Parathyroid adenoma (tissue), 2 donors: ENCODE results near the gene PFKFB4.

Experiments used
- H2AFZ ChIP-seq: fragments of 300-600 bp; sonication (generic); one replicate; pipeline ENCODE4 v1.7.0; 2017; ENCODE audit warnings: antibody characterized with exemption, mild to moderate bottlenecking
- H3K27ac ChIP-seq: fragments of 300-600 bp; sonication (generic); one replicate; pipeline ENCODE4 v1.7.0; 2017
- H3K27me3 ChIP-seq: fragments of 300-600 bp; sonication (generic); one replicate; pipeline ENCODE4 v1.7.0; 2017; ENCODE audit warnings: low read length; ENCODE audit not compliant: control insufficient read depth, insufficient read depth
- H3K36me3 ChIP-seq: fragments of 300-600 bp; sonication (generic); one replicate; pipeline ENCODE4 v1.7.0; 2017; ENCODE audit warnings: low read length; ENCODE audit not compliant: control insufficient read depth, insufficient read depth
- H3K4me1 ChIP-seq: fragments of 300-600 bp; sonication (generic); one replicate; pipeline ENCODE4 v1.7.0; 2017; ENCODE audit warnings: control low read depth
- H3K4me2 ChIP-seq: fragments of 300-600 bp; sonication (generic); one replicate; pipeline ENCODE4 v1.7.0; 2017; ENCODE audit warnings: low read length
- H3K4me3 ChIP-seq: fragments of 300-600 bp; sonication (generic); one replicate; pipeline ENCODE4 v1.7.0; 2017; ENCODE audit warnings: low read depth, low read length
- H3K79me2 ChIP-seq: fragments of 300-600 bp; sonication (generic); one replicate; pipeline ENCODE4 v1.7.0; 2017; ENCODE audit warnings: control low read depth
- H3K9ac ChIP-seq: fragments of 300-600 bp; sonication (generic); one replicate; pipeline ENCODE4 v1.7.0; 2017; ENCODE audit warnings: mild to moderate bottlenecking
- H3K9me3 ChIP-seq: fragments of 300-600 bp; sonication (generic); one replicate; pipeline ENCODE4 v1.7.0; 2017; ENCODE audit warnings: low read length; ENCODE audit not compliant: control insufficient read depth
- CTCF ChIP-seq: fragments of 300-600 bp; sonication (generic); IDR thresholded peaks from one replicate; pipeline ENCODE4 v1.7.0; 2017; ENCODE audit warnings: antibody characterized with exemption, mild to moderate bottlenecking
- donor health status: primary hyperparathyroidism.

The PFKFB4 gene

GRCh38 chr3:48599077-48599501 lies 42.5 kb upstream of the PFKFB4 start:
- no peak overlapping the region for H3K27ac ChIP-seq
- no peak overlapping the region for H3K4me2 ChIP-seq
- H3K9me3 ChIP-seq: no peaks in the 10 kb centered on the region
- no peaks in the 10 kb centered on the region for H3K36me3 ChIP-seq
- H3K27me3 ChIP-seq: no peaks in the 10 kb centered on the region
- no peak overlapping the region for H2AFZ ChIP-seq
- TF ChIP-seq CTCF: no peak
- no peak overlapping the region for H3K9ac ChIP-seq
- H3K4me3 ChIP-seq: no peak overlapping the region
- H3K79me2 ChIP-seq: no peaks in the 10 kb centered on the region
- peaks cover 7% of the 10 kb centered on the region for H3K4me1 ChIP-seq

- Histone ChIP-seq H3K4me3 (no peak overlapping the region), H3K27ac (no peak overlapping the region), H2AFZ (no peak overlapping the region), H3K4me1 (peaks cover 7% of the 10 kb centered on the region), H3K4me2 (no peak overlapping the region), H3K27me3 (no peaks in the 10 kb centered on the region), H3K79me2 (no peaks in the 10 kb centered on the region), H3K36me3 (no peaks in the 10 kb centered on the region), H3K9ac (no peak overlapping the region), H3K9me3 (no peaks in the 10 kb centered on the region)
- TF ChIP-seq CTCF: no peak
Measured at GRCh38 chr3:48598323-48599076, 41.9 kb upstream of the PFKFB4 start.

- H3K9ac ChIP-seq: no peak overlapping the region
- H3K36me3 ChIP-seq: no peaks in the 10 kb centered on the region
- H3K27ac ChIP-seq: no peak overlapping the region
- no peak overlapping the region for H2AFZ ChIP-seq
- H3K79me2 ChIP-seq: no peaks in the 10 kb centered on the region
- no peak overlapping the region for H3K4me3 ChIP-seq
- no peak for TF ChIP-seq CTCF
- H3K4me2 ChIP-seq: no peak overlapping the region
- peaks cover 7% of the 10 kb centered on the region for H3K4me1 ChIP-seq
- no peaks in the 10 kb centered on the region for H3K9me3 ChIP-seq
- H3K27me3 ChIP-seq: no peaks in the 10 kb centered on the region
Measured at GRCh38 chr3:48597408-48597800, 40.8 kb upstream of the PFKFB4 start.

GRCh38 chr3:48596676-48597407 lies 40.2 kb upstream of the PFKFB4 start:
- Histone ChIP-seq H3K4me3 (no peak overlapping the region), H3K79me2 (no peaks in the 10 kb centered on the region), H3K9ac (no peak overlapping the region), H3K27ac (no peak overlapping the region), H3K9me3 (no peaks in the 10 kb centered on the region), H2AFZ (no peak overlapping the region), H3K4me1 (peaks cover 7% of the 10 kb centered on the region), H3K36me3 (no peaks in the 10 kb centered on the region), H3K27me3 (no peaks in the 10 kb centered on the region), H3K4me2 (no peak overlapping the region)
- no peak for TF ChIP-seq CTCF
